B cell (primary cell): Measurements from ENCODE around the gene ABCD1. TPM values are rescaled to one million over a fixed set of nuclear protein-coding genes. Genes with fewer than 3 reads are reported as not detected.
"Not testable (repeated sequence)": the region's sequence is repeated elsewhere in the genome, so short reads cannot be mapped to it uniquely, and the experiment has no call there.

Experiments used
- ATAC-seq: fragments of 200-7000 bp; cut with Tn5 transposase; one replicate; pipeline ENCODE4 v1.10.0; 2021; ENCODE audit warnings: low read depth, mild to moderate bottlenecking, moderate number of reproducible peaks, moderate library complexity
- CTCF ChIA-PET: fragments of 350-600 bp; sonication (Branson Sonifier 250); formaldehyde crosslinking; loops from one replicate; lab custom pipeline; 2021; ENCODE audit warnings: antibody characterized with exemption, inconsistent platforms; lab: Charles Lee
- POLR2A ChIA-PET: fragments of 350-600 bp; sonication (Branson Sonifier 250); formaldehyde crosslinking; loops from one replicate; lab custom pipeline; 2021; ENCODE audit warnings: antibody characterized with exemption; lab: Charles Lee
- DNase-seq: peaks from one replicate; pipeline ENCODE4 v3.0.0; 2013
- H2AFZ ChIP-seq: 2 replicates; pipeline ENCODE4 v1.6.1; 2012; ENCODE audit warnings: mild to moderate bottlenecking, low read depth, low read length; ENCODE audit not compliant: insufficient read depth, poor library complexity, severe bottlenecking
- H3K27ac ChIP-seq, 2 donors: 1 replicate in 1 of 2; 2 replicates in 1 of 2; pipeline ENCODE4 v1.5.1; 2012 to 2013; ENCODE audit warnings: low read length in 2 of 2, mild to moderate bottlenecking in 2 of 2, moderate library complexity in 1 of 2
- H3K27me3 ChIP-seq, 4 experiments: fragments of 200-600 bp in 1 of 4; sonication (generic) in 1 of 4; replicated peaks in 1 of 4; 1 replicate in 2 of 4; 2 replicates in 2 of 4; pipeline versions ENCODE4 v1.6.1 to v1.7.0; 2013 to 2016; ENCODE audit warnings: low read length in 3 of 4, mild to moderate bottlenecking in 2 of 4, mixed read lengths in 1 of 4, moderate library complexity in 1 of 4; ENCODE audit not compliant: insufficient read depth in 4 of 4, control insufficient read depth in 3 of 4; ENCODE audit errors: control extremely low read depth in 1 of 4
- H3K36me3 ChIP-seq, 2 experiments: replicated peaks in 1 of 2; 1 replicate in 1 of 2; 2 replicates in 1 of 2; pipeline versions ENCODE4 v1.6.1 to v1.7.1; 2013; ENCODE audit warnings: low read length in 1 of 2; ENCODE audit not compliant: insufficient read depth in 2 of 2, control insufficient read depth in 1 of 2; ENCODE audit errors: control extremely low read depth in 1 of 2, extremely low read depth in 1 of 2
- H3K4me1 ChIP-seq, 2 donors: fragments of 200-600 bp in 1 of 2; sonication (generic) in 1 of 2; 1 replicate in 1 of 2; 2 replicates in 1 of 2; pipeline versions ENCODE4 v1.5.1 to v1.6.1; 2013 to 2017; ENCODE audit warnings: low read length in 2 of 2; ENCODE audit not compliant: control insufficient read depth in 2 of 2, insufficient read depth in 2 of 2
- H3K4me2 ChIP-seq: replicated peaks from 2 replicates; pipeline ENCODE3; 2012; ENCODE audit warnings: mild to moderate bottlenecking, low read depth, low read length; ENCODE audit not compliant: poor library complexity, severe bottlenecking
- H3K4me3 ChIP-seq, 5 experiments: fragments of 200-600 bp in 1 of 5; sonication (generic) in 1 of 5; 1 replicate in 3 of 5; 2 replicates in 2 of 5; pipeline versions ENCODE4 v1.5.1 to v1.7.0; 2011 to 2016; ENCODE audit warnings: low read length in 4 of 5, mild to moderate bottlenecking in 4 of 5, low read depth in 2 of 5, control low read depth in 1 of 5, moderate library complexity in 1 of 5; ENCODE audit not compliant: insufficient read depth in 1 of 5; ENCODE audit errors: control extremely low read depth in 1 of 5, extremely low read depth in 1 of 5
- H3K79me2 ChIP-seq: fragments of 200-600 bp; sonication (generic); one replicate; pipeline ENCODE4 v1.6.0; 2016; ENCODE audit warnings: low read length; ENCODE audit not compliant: control insufficient read depth, insufficient read depth
- H3K9ac ChIP-seq: fragments of 200-600 bp; sonication (generic); 2 replicates; pipeline ENCODE4 v1.6.1; 2017; ENCODE audit warnings: mild to moderate bottlenecking, low read length, moderate library complexity
- H3K9me3 ChIP-seq, 3 donors: one replicate each; pipeline versions ENCODE4 v1.6.1 to v1.7.1; 2013; ENCODE audit warnings: low read length in 2 of 3; ENCODE audit not compliant: control insufficient read depth in 2 of 3, insufficient read depth in 1 of 3; ENCODE audit errors: control extremely low read depth in 1 of 3
- H4K20me1 ChIP-seq: 2 replicates; pipeline ENCODE4 v1.6.0; 2012; ENCODE audit warnings: mild to moderate bottlenecking, low read length; ENCODE audit not compliant: insufficient read depth, control insufficient read depth, poor library complexity, severe bottlenecking
- H3K27ac Mint-ChIP-seq: one replicate; pipeline ENCODE4 v1.8.0; 2021; ENCODE audit warnings: mixed read lengths
- H3K27me3 Mint-ChIP-seq: one replicate; pipeline ENCODE4 v1.8.0; 2021; ENCODE audit warnings: mixed read lengths
- H3K4me1 Mint-ChIP-seq: one replicate; pipeline ENCODE4 v1.8.0; 2021; ENCODE audit warnings: mixed read lengths
- H3K4me3 Mint-ChIP-seq: one replicate; pipeline ENCODE4 v1.8.0; 2021; ENCODE audit warnings: mixed read lengths
- H3K9me3 Mint-ChIP-seq: one replicate; pipeline ENCODE4 v1.8.0; 2022; ENCODE audit warnings: mixed read lengths; ENCODE audit not compliant: insufficient read depth
- CTCF ChIP-seq: fragments of 200-600 bp; IDR thresholded peaks from one replicate; pipeline ENCODE4 v1.8.0; 2022; ENCODE audit warnings: antibody characterized with exemption, mild to moderate bottlenecking
- EZH2 ChIP-seq: IDR thresholded peaks from 2 replicates; pipeline ENCODE4 v1.6.1; 2012; ENCODE audit warnings: borderline replicate concordance, low read depth, mild to moderate bottlenecking, moderate library complexity, low read length; ENCODE audit not compliant: insufficient read depth, poor library complexity, severe bottlenecking
- WGBS: methylation state at CpG from one replicate; pipeline ENCODE4 v1.1.5; 2013; ENCODE audit warnings: missing lambda C conversion rate; ENCODE audit not compliant: insufficient coverage; 5-methylcytosine and 5-hydroxymethylcytosine counted together
- intact Hi-C: fragments of 100-400 bp; cut with micrococcal nuclease; formaldehyde crosslinking; loops from one replicate; pipeline ENCODE4 v1.10.0; 2022
- polyA plus RNA-seq: library from polyadenylated mRNA; depleted of rRNA; stranded (reverse); fragments of >200 nt; gene quantifications from 2 replicates; pipeline ENCODE4 v1.2.3, GENCODE V29; 2012
- total RNA-seq, 2 donors: library from RNA; stranded (reverse); fragments of 120-200 nt in 1 of 2; gene quantifications; 1 replicate in 1 of 2; 2 replicates in 1 of 2; pipeline versions ENCODE4 v1.2.3 to v1.2.4, GENCODE V29; 2013 to 2022

ABCD1 gene
- total and polyA plus RNA-seq, 2 donors (not counting 1 experiment from before 2014, with no cell fraction given), result 9.7 to 12.2 TPM

GRCh38 chrX:153703036-153703370 lies 21.7 kb upstream of the ABCD1 start:
- H3K27me3 Mint-ChIP-seq, result no peaks in the 10 kb centered on the region
- TF ChIP-seq EZH2 (no peak), CTCF (no peak)
- intact Hi-C loops, result no loop called here
- no peak overlapping the region for H3K4me2 ChIP-seq
- no peaks in the 10 kb centered on the region for H3K9me3 ChIP-seq
- H3K4me3 Mint-ChIP-seq, result no peak overlapping the region
- no peak for ATAC-seq
- ChIA-PET CTCF (no interaction called here), POLR2A (no interaction called here)
- H3K27me3 ChIP-seq, result no peaks in the 10 kb centered on the region
- no peak for DNase-seq
- no peak overlapping the region for H3K4me3 ChIP-seq
- H4K20me1 ChIP-seq, result peaks cover 42% of the 10 kb centered on the region
- H3K27ac Mint-ChIP-seq, result no peak overlapping the region
- H2AFZ ChIP-seq, result no peak overlapping the region
- no peaks in the 10 kb centered on the region for H3K9me3 Mint-ChIP-seq
- no peaks in the 10 kb centered on the region for H3K4me1 Mint-ChIP-seq
- no peak overlapping the region for H3K27ac ChIP-seq
- peaks cover 0 to 16% of the 10 kb centered on the region in 2 experiments for H3K36me3 ChIP-seq
- peaks cover 5% of the 10 kb centered on the region for H3K79me2 ChIP-seq
- 92% methylated on average over 6 of the region's 16 CpGs for WGBS
- H3K4me1 ChIP-seq, result no peaks in the 10 kb centered on the region
- no peak overlapping the region for H3K9ac ChIP-seq

- DNase-seq (no peak), ATAC-seq (no peak)
- WGBS, result 93% methylated on average over 6 of the region's 18 CpGs
- Histone ChIP-seq H3K9me3 (no peaks in the 10 kb centered on the region), H3K36me3 (peaks cover 0 to 22% of the 10 kb centered on the region in 2 experiments), H3K27me3 (no peaks in the 10 kb centered on the region), H3K4me3 (no peak overlapping the region), H3K27ac (no peak overlapping the region), H3K4me1 (no peaks in the 10 kb centered on the region), H4K20me1 (peaks cover 50% of the 10 kb centered on the region), H3K4me2 (no peak overlapping the region), H3K9ac (no peak overlapping the region), H3K79me2 (peaks cover 11% of the 10 kb centered on the region), H2AFZ (no peak overlapping the region)
- H3K27me3 Mint-ChIP-seq, result no peaks in the 10 kb centered on the region
- H3K4me3 Mint-ChIP-seq, result no peak overlapping the region
- H3K9me3 Mint-ChIP-seq, result no peaks in the 10 kb centered on the region
- intact Hi-C loops, result no loop called here
- ChIA-PET CTCF (no interaction called here), POLR2A (no interaction called here)
- no peaks in the 10 kb centered on the region for H3K4me1 Mint-ChIP-seq
- H3K27ac Mint-ChIP-seq, result no peak overlapping the region
- no peak for TF ChIP-seq EZH2
- no peak for TF ChIP-seq CTCF
Observed at GRCh38 chrX:153704021-153704526, 20.6 kb upstream of the ABCD1 start.

- CTCF ChIA-PET, H3K27ac Mint-ChIP-seq, POLR2A ChIA-PET, H3K4me3 Mint-ChIP-seq, ATAC-seq, H3K4me2 ChIP-seq, H3K27ac ChIP-seq, H3K4me3 ChIP-seq, H3K9me3 ChIP-seq, H3K27me3 ChIP-seq, H2AFZ ChIP-seq, H3K4me1 Mint-ChIP-seq, H3K4me1 ChIP-seq, H3K9me3 Mint-ChIP-seq, DNase-seq, H3K9ac ChIP-seq, intact Hi-C loops, H3K27me3 Mint-ChIP-seq: not testable (repeated sequence)
- 100% methylated on average over 2 of the region's 12 CpGs for WGBS
- H3K79me2 ChIP-seq, result peaks cover 16% of the 10 kb centered on the region
- peaks cover 56% of the 10 kb centered on the region for H4K20me1 ChIP-seq
- peaks cover 0 to 26% of the 10 kb centered on the region in 2 experiments for H3K36me3 ChIP-seq
Observed at GRCh38 chrX:153704631-153705402, 19.8 kb upstream of the ABCD1 start.
